Neural cell (in vitro differentiated cells): ENCODE results near the gene AHNAK. TPM values are rescaled to one million over a fixed set of nuclear protein-coding genes. Genes with fewer than 3 reads are reported as not detected.
"Not testable (repeated sequence)": the region's sequence is repeated elsewhere in the genome, so short reads cannot be mapped to it uniquely, and the experiment has no call there.

Experiments used
- H2AFZ ChIP-seq: fragments of 200-600, 300-800 bp; sonication (generic), shearing (Covaris generic); 2 replicates; pipeline ENCODE4 v1.6.0; 2014; ENCODE audit warnings: low read depth, mild to moderate bottlenecking, antibody characterized with exemption, low read length, moderate library complexity
- H3F3A ChIP-seq: fragments of 200-600 bp; shearing (Covaris generic); 2 replicates; pipeline ENCODE4 v1.6.1; 2016; ENCODE audit warnings: mild to moderate bottlenecking, moderate library complexity, mixed read lengths, antibody characterized with exemption, low read length; ENCODE audit not compliant: insufficient read depth, poor library complexity, severe bottlenecking
- H3K27ac ChIP-seq: fragments of 200-600, 300-800 bp; sonication (generic), shearing (Covaris generic); 2 replicates; pipeline ENCODE4 v1.5.1; 2014; ENCODE audit warnings: mild to moderate bottlenecking, low read length, moderate library complexity
- H3K27me3 ChIP-seq: fragments of 300-800, 200-600 bp; sonication (generic), shearing (Covaris generic); 2 replicates; pipeline ENCODE4 v1.6.0; 2014; ENCODE audit warnings: mild to moderate bottlenecking, low read depth, low read length, moderate library complexity; ENCODE audit not compliant: insufficient read depth
- H3K36me3 ChIP-seq: fragments of 300-800, 200-600 bp; sonication (generic), shearing (Covaris generic); 2 replicates; pipeline ENCODE4 v1.5.1; 2014; ENCODE audit warnings: mild to moderate bottlenecking, antibody characterized with exemption, low read length, moderate library complexity; ENCODE audit not compliant: insufficient read depth
- H3K4me2 ChIP-seq: fragments of 300-800, 200-600 bp; sonication (generic), shearing (Covaris generic); 2 replicates; pipeline ENCODE4 v1.6.0; 2014; ENCODE audit warnings: mild to moderate bottlenecking, low read length
- H3K4me3 ChIP-seq: fragments of 300-800, 200-600 bp; sonication (generic), shearing (Covaris generic); 2 replicates; pipeline ENCODE4 v1.5.1; 2014; ENCODE audit warnings: mild to moderate bottlenecking, low read length, moderate library complexity
- H3K79me2 ChIP-seq: fragments of 200-600 bp; shearing (Covaris generic); replicated peaks from 2 replicates; pipeline ENCODE4 v1.6.0; 2014; ENCODE audit warnings: mild to moderate bottlenecking, low read length, moderate library complexity; ENCODE audit not compliant: insufficient read depth
- H3K9ac ChIP-seq: fragments of 300-800, 200-600 bp; sonication (generic), shearing (Covaris generic); 2 replicates; pipeline ENCODE4 v1.6.1; 2016; ENCODE audit warnings: mild to moderate bottlenecking, low read length, mixed read lengths
- H3K9me2 ChIP-seq: fragments of 200-600 bp; shearing (Covaris generic); 2 replicates; pipeline ENCODE4 v1.6.1; 2016; ENCODE audit warnings: mild to moderate bottlenecking, low read length, mixed read lengths; ENCODE audit not compliant: insufficient read depth
- H3K9me3 ChIP-seq: fragments of 200-600, 300-800 bp; sonication (generic), shearing (Covaris generic); 2 replicates; pipeline ENCODE4 v1.6.1; 2016; ENCODE audit warnings: mild to moderate bottlenecking, mixed run types, low read length, moderate library complexity, mixed read lengths
- H4K20me1 ChIP-seq: fragments of 200-600 bp; shearing (Covaris generic); 2 replicates; pipeline ENCODE4 v1.6.1; 2016; ENCODE audit warnings: mild to moderate bottlenecking, mixed run types; ENCODE audit not compliant: insufficient read depth
- EP300 ChIP-seq: fragments of 450-650 bp; conservative IDR thresholded peaks from 2 replicates; pipeline ENCODE4 v1.6.1; 2014; ENCODE audit warnings: antibody characterized with exemption, mild to moderate bottlenecking, moderate library complexity; ENCODE audit not compliant: poor library complexity, severe bottlenecking
- EZH2 ChIP-seq: fragments of 200-600, 300-800 bp; shearing (Covaris generic), sonication (generic); IDR thresholded peaks from 2 replicates; pipeline ENCODE4 v1.6.1; 2014; ENCODE audit warnings: antibody characterized with exemption, low read length, borderline replicate concordance, mild to moderate bottlenecking; ENCODE audit not compliant: insufficient read depth, poor library complexity, severe bottlenecking
- MXI1 ChIP-seq: fragments of 450-650 bp; conservative IDR thresholded peaks from 2 replicates; pipeline ENCODE4 v1.6.1; 2014; ENCODE audit warnings: antibody characterized with exemption, mild to moderate bottlenecking; ENCODE audit not compliant: poor library complexity, severe bottlenecking
- POLR2AphosphoS5 ChIP-seq: IDR thresholded peaks from 2 replicates; pipeline ENCODE4 v1.6.1; 2012
- RAD21 ChIP-seq: fragments of 450-650 bp; conservative IDR thresholded peaks from 2 replicates; pipeline ENCODE4 v1.6.1; 2014; ENCODE audit warnings: antibody characterized with exemption, mild to moderate bottlenecking, moderate library complexity
- SMC3 ChIP-seq: fragments of 450-650 bp; conservative IDR thresholded peaks from 2 replicates; pipeline ENCODE4 v1.6.1; 2014; ENCODE audit warnings: antibody characterized with exemption, mild to moderate bottlenecking, moderate library complexity; ENCODE audit not compliant: poor library complexity
- TAF1 ChIP-seq: IDR thresholded peaks from 2 replicates; pipeline ENCODE4 v1.6.1; 2012; ENCODE audit warnings: low read depth
- polyA plus RNA-seq: library from polyadenylated mRNA; depleted of rRNA; stranded (reverse); fragments of >200 nt; gene quantifications from 2 replicates; pipeline ENCODE4 v1.2.3, GENCODE V29; 2014
- TF ChIP-seq, protein P1 (sequence below): fragments of 450-650 bp; IDR thresholded peaks from 2 replicates; pipeline ENCODE4 v1.5.1; 2014; ENCODE audit warnings: antibody characterized with exemption, mild to moderate bottlenecking, moderate library complexity; ENCODE audit not compliant: poor library complexity, severe bottlenecking
- TF ChIP-seq, protein P2 (sequence below): IDR thresholded peaks from 2 replicates; pipeline ENCODE4 v1.6.1; 2012; ENCODE audit warnings: borderline replicate concordance

The AHNAK gene
- polyA plus RNA-seq, 1 donor from 2014 or later = 0.11 TPM

DNA sequence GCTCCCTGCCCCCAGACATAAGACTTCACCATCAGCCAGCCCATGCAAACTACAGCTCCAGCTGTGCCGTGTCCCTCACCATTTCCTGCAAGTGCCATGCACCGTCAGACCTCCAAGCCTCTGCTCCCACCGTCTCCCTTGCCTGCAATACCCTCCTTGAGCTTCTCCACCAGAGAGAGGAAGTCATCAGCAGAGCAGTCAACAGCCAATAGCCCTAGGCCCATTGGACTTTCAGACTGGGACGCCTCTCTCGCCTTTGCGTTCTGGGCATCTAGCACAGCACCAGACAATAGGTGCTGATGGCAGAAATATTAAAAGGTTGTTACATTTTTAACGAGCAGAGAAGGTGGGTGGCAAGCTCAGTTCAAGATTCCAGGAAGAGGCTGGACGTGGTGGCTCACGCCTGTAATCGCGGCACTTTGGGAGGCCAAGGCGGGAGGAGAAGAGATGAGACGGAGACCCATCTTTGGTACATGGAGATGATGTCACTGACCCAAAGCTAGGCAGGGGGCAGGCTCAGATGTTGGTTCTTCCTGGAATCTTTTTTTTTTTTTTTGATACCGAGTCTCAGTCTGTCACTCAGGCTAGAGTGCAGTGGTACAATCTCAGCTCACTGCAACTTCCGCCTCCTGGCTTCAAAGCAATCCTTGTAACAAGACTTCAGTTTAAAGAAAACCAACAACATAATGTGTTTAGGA, 95.9 kb downstream of the AHNAK start:
- no peak overlapping the region for H3K4me2 ChIP-seq
- no peak overlapping the region for H3K27ac ChIP-seq
- H3K9ac ChIP-seq = no peak overlapping the region
- no peaks in the 10 kb centered on the region for H3F3A ChIP-seq
- H4K20me1 ChIP-seq = no peaks in the 10 kb centered on the region
- no peaks in the 10 kb centered on the region for H3K79me2 ChIP-seq
- H2AFZ ChIP-seq = no peak overlapping the region
- no peaks in the 10 kb centered on the region for H3K27me3 ChIP-seq
- no peaks in the 10 kb centered on the region for H3K36me3 ChIP-seq
- no peaks in the 10 kb centered on the region for H3K9me3 ChIP-seq
- H3K9me2 ChIP-seq = no peaks in the 10 kb centered on the region
- no peak for TF ChIP-seq EP300
- TF ChIP-seq, protein P1, sequence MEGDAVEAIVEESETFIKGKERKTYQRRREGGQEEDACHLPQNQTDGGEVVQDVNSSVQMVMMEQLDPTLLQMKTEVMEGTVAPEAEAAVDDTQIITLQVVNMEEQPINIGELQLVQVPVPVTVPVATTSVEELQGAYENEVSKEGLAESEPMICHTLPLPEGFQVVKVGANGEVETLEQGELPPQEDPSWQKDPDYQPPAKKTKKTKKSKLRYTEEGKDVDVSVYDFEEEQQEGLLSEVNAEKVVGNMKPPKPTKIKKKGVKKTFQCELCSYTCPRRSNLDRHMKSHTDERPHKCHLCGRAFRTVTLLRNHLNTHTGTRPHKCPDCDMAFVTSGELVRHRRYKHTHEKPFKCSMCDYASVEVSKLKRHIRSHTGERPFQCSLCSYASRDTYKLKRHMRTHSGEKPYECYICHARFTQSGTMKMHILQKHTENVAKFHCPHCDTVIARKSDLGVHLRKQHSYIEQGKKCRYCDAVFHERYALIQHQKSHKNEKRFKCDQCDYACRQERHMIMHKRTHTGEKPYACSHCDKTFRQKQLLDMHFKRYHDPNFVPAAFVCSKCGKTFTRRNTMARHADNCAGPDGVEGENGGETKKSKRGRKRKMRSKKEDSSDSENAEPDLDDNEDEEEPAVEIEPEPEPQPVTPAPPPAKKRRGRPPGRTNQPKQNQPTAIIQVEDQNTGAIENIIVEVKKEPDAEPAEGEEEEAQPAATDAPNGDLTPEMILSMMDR = no peak
- no peak overlapping the region for H3K4me3 ChIP-seq

DNA sequence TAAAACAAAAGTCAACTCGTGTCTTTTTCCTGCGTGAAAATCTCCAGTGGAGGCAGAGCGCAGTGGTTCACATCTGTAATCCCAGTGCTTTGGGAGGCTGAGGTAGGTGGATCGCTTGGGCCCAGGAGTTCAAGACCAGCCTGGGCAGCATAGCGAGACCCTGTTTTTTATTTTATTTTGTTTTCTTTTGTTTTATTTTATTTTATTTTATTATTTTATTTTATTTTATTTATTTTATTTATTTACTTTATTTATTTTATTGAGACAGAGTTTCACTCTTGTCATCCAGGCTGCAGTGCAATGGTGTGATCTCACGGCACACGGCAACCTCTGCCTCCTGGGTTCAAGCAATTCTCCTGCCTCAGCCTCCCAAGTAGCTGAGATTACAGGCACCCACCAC, 96.7 kb downstream of the AHNAK start:
- H3K36me3 ChIP-seq = not testable (repeated sequence)

DNA sequence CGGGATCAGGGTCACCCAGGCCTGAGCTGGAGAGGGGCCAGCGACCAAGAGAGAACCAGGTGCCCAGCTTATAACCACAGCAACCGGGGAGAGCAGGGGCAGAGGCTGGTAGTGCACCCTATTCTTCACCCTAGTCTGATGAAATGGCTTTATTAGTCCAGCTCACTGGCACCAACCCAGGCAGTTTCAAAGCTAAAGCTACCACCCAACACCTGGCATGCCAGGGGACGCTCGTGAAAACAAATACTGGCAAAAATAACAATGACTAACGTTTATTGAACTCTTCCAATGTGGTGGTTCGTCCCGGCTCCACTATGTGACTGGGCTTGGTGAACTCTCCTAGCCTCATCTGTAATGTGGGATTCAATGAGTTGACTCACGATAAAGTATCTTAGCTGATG, 97.2 kb downstream of the AHNAK start:
- no peak overlapping the region for H2AFZ ChIP-seq
- H3F3A ChIP-seq = no peaks in the 10 kb centered on the region
- H3K36me3 ChIP-seq = no peaks in the 10 kb centered on the region
- no peak overlapping the region for H3K4me3 ChIP-seq
- no peaks in the 10 kb centered on the region for H4K20me1 ChIP-seq
- H3K4me2 ChIP-seq = no peak overlapping the region
- TF ChIP-seq, protein P2, sequence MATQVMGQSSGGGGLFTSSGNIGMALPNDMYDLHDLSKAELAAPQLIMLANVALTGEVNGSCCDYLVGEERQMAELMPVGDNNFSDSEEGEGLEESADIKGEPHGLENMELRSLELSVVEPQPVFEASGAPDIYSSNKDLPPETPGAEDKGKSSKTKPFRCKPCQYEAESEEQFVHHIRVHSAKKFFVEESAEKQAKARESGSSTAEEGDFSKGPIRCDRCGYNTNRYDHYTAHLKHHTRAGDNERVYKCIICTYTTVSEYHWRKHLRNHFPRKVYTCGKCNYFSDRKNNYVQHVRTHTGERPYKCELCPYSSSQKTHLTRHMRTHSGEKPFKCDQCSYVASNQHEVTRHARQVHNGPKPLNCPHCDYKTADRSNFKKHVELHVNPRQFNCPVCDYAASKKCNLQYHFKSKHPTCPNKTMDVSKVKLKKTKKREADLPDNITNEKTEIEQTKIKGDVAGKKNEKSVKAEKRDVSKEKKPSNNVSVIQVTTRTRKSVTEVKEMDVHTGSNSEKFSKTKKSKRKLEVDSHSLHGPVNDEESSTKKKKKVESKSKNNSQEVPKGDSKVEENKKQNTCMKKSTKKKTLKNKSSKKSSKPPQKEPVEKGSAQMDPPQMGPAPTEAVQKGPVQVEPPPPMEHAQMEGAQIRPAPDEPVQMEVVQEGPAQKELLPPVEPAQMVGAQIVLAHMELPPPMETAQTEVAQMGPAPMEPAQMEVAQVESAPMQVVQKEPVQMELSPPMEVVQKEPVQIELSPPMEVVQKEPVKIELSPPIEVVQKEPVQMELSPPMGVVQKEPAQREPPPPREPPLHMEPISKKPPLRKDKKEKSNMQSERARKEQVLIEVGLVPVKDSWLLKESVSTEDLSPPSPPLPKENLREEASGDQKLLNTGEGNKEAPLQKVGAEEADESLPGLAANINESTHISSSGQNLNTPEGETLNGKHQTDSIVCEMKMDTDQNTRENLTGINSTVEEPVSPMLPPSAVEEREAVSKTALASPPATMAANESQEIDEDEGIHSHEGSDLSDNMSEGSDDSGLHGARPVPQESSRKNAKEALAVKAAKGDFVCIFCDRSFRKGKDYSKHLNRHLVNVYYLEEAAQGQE = no peak
- no peak for TF ChIP-seq TAF1
- no peak for TF ChIP-seq MXI1
- TF ChIP-seq EP300 = no peak
- no peak for TF ChIP-seq POLR2AphosphoS5
- no peak for TF ChIP-seq EZH2
- TF ChIP-seq RAD21 = no peak
- TF ChIP-seq SMC3 = no peak
- TF ChIP-seq, protein P1 = no peak
- H3K79me2 ChIP-seq = no peaks in the 10 kb centered on the region
- no peaks in the 10 kb centered on the region for H3K9me2 ChIP-seq
- no peaks in the 10 kb centered on the region for H3K27me3 ChIP-seq
- H3K9me3 ChIP-seq = no peaks in the 10 kb centered on the region
- H3K27ac ChIP-seq = no peak overlapping the region
- H3K9ac ChIP-seq = no peak overlapping the region

More for the DNA sequence above, 96.7 kb downstream of the AHNAK start:
- not testable (repeated sequence) for H3K27ac ChIP-seq, H3K4me2 ChIP-seq, H3K4me3 ChIP-seq, H4K20me1 ChIP-seq, H3K27me3 ChIP-seq, H3K9ac ChIP-seq, H3K9me3 ChIP-seq, H3K79me2 ChIP-seq, H3F3A ChIP-seq, H3K9me2 ChIP-seq, H2AFZ ChIP-seq
